ENCODE data around the gene SLC39A12. TPM values are rescaled to one million over a fixed set of nuclear protein-coding genes. Genes with fewer than 3 reads are reported as not detected.

SLC39A12 gene
- not detected in 5 replicates for total RNA-seq (2022; extraction: Qiagen RNA extraction; ENCODE audit: low read depth)

GRCh38 chr10:17951868-17952371 is at the start of gene SLC39A12:
Gene SLC39A12 (plus strand): TSS chr10:17951918. CDS start chr10:17953277, 1,359 bp downstream.

Other genes starting within 250 kb of the SLC39A12 start
- gene TMEM236, start 199.7 kb upstream of the SLC39A12 start, total RNA-seq (2022; extraction: Qiagen RNA extraction; ENCODE audit: low read depth), result 0.02 to 0.05 TPM (median 0.05 TPM) in 4 of 5 replicates, not detected in the other
- 0.02 to 0.06 TPM (median 0.03 TPM) in 4 of 5 replicates, not detected in the other for gene MRC1, start 142.6 kb upstream of the SLC39A12 start, total RNA-seq (2022; extraction: Qiagen RNA extraction; ENCODE audit: low read depth)
- not detected in 5 replicates for gene CACNB2, start 188.5 kb downstream of the SLC39A12 start, total RNA-seq (2022; extraction: Qiagen RNA extraction; ENCODE audit: low read depth)